ENCODE measurements around the gene GPR183. TPM values are rescaled to one million over a fixed set of nuclear protein-coding genes. Genes with fewer than 3 reads are reported as not detected.
A peak's percentile ranks its signal among the peaks of the same experiment; 100 is the strongest.

Gene GPR183
- total RNA-seq, 2 donors from 2014 or later = 19.6 to 24.5 TPM

DNA sequence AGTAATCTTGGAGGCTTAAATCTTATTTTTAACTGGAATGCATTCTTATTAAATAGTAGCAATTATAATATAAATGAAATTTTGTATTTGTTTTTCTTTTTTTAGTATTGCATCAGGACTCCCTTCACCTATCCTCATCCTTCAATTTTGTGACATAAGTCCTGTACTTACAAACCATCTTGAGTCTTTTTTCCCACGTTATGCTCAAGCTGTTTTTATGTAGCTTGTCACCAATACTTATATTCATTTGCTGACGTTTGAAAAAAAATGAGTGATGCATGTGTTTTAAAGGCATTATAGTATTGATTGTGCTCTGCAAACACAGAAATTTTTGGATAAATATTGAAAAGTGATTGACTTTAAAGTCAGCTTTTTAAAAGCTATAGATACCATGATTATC is 49.9 kb downstream of the GPR183 start:
- H3K4me1 ChIP-seq (ENCODE audit: control insufficient read depth in 1 of 2, low read depth in 2 of 2) = peaks cover 4 to 9% of the 10 kb centered on the region in 2 donors
- DNase-seq (ENCODE audit: low spot score) = no peak
- TF ChIP-seq, protein P1, sequence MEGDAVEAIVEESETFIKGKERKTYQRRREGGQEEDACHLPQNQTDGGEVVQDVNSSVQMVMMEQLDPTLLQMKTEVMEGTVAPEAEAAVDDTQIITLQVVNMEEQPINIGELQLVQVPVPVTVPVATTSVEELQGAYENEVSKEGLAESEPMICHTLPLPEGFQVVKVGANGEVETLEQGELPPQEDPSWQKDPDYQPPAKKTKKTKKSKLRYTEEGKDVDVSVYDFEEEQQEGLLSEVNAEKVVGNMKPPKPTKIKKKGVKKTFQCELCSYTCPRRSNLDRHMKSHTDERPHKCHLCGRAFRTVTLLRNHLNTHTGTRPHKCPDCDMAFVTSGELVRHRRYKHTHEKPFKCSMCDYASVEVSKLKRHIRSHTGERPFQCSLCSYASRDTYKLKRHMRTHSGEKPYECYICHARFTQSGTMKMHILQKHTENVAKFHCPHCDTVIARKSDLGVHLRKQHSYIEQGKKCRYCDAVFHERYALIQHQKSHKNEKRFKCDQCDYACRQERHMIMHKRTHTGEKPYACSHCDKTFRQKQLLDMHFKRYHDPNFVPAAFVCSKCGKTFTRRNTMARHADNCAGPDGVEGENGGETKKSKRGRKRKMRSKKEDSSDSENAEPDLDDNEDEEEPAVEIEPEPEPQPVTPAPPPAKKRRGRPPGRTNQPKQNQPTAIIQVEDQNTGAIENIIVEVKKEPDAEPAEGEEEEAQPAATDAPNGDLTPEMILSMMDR (IDR thresholded peaks at IDR 0.05) = no peak
- H3K27me3 ChIP-seq (replicated peaks; ENCODE audit: insufficient read depth) = no peaks in the 10 kb centered on the region
- H3K9me3 ChIP-seq = no peaks in the 10 kb centered on the region
- no peak overlapping the region for H3K4me3 ChIP-seq
- ATAC-seq (ENCODE audit: insufficient number of reproducible peaks, low FRiP score, low read depth) = no peak
- no peaks in the 10 kb centered on the region for H3K36me3 ChIP-seq
- H3K27ac ChIP-seq = no peak overlapping the region

DNA sequence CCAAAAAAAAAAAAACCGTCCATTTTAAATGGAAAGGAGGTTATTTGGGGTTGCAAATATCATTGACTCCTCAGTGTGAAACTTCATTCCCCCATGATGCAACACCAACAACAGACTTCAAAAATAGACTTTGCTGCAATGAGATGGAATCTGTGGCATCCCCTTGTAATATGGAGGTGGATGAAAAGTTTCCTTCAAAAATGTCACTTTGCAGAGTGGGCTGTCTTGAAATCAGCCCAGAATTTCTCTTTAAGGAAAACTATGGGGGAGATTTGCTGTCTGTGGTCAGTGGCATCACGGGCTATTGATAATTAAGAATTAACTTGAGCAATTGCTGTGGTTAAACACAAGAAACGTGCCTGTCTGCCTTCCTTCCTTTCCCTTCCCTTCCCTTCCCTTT is 50.5 kb downstream of the GPR183 start:
- DNase-seq (ENCODE audit: low spot score) (no peak), ATAC-seq (ENCODE audit: insufficient number of reproducible peaks, low FRiP score, low read depth) (no peak)
- H3K36me3 ChIP-seq = no peaks in the 10 kb centered on the region
- H3K27ac ChIP-seq = peak overlapping the region in 1 of 2 donors; percentile 2
- H3K27me3 ChIP-seq (replicated peaks; ENCODE audit: insufficient read depth) = no peaks in the 10 kb centered on the region
- H3K9me3 ChIP-seq = no peaks in the 10 kb centered on the region
- H3K4me3 ChIP-seq = no peak overlapping the region
- TF ChIP-seq, protein P1 (IDR thresholded peaks at IDR 0.05) = no peak
- H3K4me1 ChIP-seq (ENCODE audit: control insufficient read depth in 1 of 2, low read depth in 2 of 2) = peaks cover 4 to 9% of the 10 kb centered on the region in 2 donors

DNA sequence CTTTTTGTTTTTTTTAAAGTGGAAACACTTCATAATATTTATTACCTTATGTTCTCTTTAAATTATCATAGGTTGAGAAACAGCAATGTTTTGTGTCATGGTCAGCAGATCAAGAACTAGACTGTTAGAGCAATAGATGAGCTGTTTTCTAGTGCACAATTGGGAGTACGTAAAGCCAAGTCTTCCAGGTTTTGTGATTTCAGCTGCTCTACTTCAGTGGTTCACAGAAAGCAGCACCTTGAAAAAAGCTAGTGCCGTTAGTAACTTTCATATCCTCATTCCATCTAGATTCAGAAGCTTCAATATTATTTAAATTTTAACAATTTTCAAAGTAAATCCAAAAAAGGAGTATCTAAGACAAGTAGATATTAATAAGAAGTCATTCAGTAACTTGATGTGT is 50.9 kb downstream of the GPR183 start:
- Histone ChIP-seq H3K36me3 (no peaks in the 10 kb centered on the region), H3K4me1 (ENCODE audit: control insufficient read depth in 1 of 2, low read depth in 2 of 2) (peaks cover 4 to 9% of the 10 kb centered on the region in 2 donors), H3K9me3 (no peaks in the 10 kb centered on the region), H3K4me3 (no peak overlapping the region), H3K27me3 (replicated peaks; ENCODE audit: insufficient read depth) (no peaks in the 10 kb centered on the region), H3K27ac (no peak overlapping the region)
- DNase-seq (ENCODE audit: low spot score) (no peak), ATAC-seq (ENCODE audit: insufficient number of reproducible peaks, low FRiP score, low read depth) (no peak)
- TF ChIP-seq, protein P1 (IDR thresholded peaks at IDR 0.05) = no peak

DNA sequence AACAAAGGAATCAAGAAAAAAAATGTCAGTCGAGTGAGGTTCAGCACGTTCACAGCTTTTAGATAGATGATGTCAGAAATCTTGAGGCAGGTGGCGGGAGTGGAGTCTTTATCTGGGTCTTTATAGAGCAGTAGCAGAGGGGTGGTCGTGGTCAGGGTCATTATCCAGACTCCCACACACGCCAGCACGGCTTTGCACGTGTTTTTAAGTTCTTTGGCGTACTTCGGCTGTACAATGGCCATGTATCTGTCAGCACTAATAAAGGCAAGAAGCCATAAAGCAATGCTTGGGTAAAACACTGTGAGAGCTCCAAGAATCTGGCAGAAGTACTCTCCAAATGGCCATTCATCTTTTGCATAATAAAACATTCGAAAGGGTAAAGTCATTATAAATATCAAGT is 51.9 kb downstream of the GPR183 start:
- DNase-seq (ENCODE audit: low spot score) = no peak
- TF ChIP-seq, protein P1 (IDR thresholded peaks at IDR 0.05) = no peak
- H3K27ac ChIP-seq = no peak overlapping the region

DNA sequence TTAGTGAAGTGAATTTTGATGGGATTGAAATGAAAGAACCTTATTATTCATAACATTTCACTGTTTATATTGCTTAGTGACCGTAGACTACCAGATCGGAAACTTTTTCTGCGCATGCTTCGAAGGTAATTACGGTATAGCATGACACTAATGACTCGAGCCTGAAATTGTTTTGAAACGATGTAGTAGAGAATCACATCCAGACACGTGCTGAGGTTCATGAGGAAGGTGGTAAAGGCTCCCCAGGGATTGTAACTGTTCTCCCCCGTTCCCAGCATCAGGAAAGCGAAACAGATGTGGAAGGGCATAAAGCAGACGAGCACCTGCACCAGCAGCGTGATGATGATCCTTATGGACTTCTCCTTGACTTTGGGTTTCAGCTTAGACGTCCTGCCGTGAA is 52.4 kb downstream of the GPR183 start:
- ATAC-seq (ENCODE audit: insufficient number of reproducible peaks, low FRiP score, low read depth) (no peak), DNase-seq (ENCODE audit: low spot score) (no peak)

More for the DNA sequence above, 51.9 kb downstream of the GPR183 start:
- Histone ChIP-seq H3K4me1 (ENCODE audit: control insufficient read depth in 1 of 2, low read depth in 2 of 2) (peaks cover 4 to 9% of the 10 kb centered on the region in 2 donors), H3K36me3 (no peaks in the 10 kb centered on the region), H3K27me3 (replicated peaks; ENCODE audit: insufficient read depth) (no peaks in the 10 kb centered on the region), H3K9me3 (no peaks in the 10 kb centered on the region), H3K4me3 (no peak overlapping the region)
- no peak for ATAC-seq (ENCODE audit: insufficient number of reproducible peaks, low FRiP score, low read depth)

More for the DNA sequence above, 52.4 kb downstream of the GPR183 start:
- H3K4me1 ChIP-seq (ENCODE audit: control insufficient read depth in 1 of 2, low read depth in 2 of 2) = peaks cover 4 to 9% of the 10 kb centered on the region in 2 donors
- no peaks in the 10 kb centered on the region for H3K9me3 ChIP-seq
- TF ChIP-seq, protein P1 (IDR thresholded peaks at IDR 0.05) = no peak
- H3K36me3 ChIP-seq = no peaks in the 10 kb centered on the region
- no peaks in the 10 kb centered on the region for H3K27me3 ChIP-seq (replicated peaks; ENCODE audit: insufficient read depth)
- no peak overlapping the region for H3K27ac ChIP-seq
- no peak overlapping the region for H3K4me3 ChIP-seq

Data from thoracic aorta (tissue), 2 donors.